HG02885 (cell line): ENCODE data around the gene IL12RB2.
"Not testable (repeated sequence)": the region's sequence is repeated elsewhere in the genome, so short reads cannot be mapped to it uniquely, and the experiment has no call there.

Experiments used
- ATAC-seq: cut with Tn5 transposase; IDR thresholded peaks from one replicate; pipeline ENCODE4 v1.9.1; 2021; ENCODE audit warnings: mild to moderate bottlenecking; ENCODE audit not compliant: unreplicated experiment, poor library complexity

IL12RB2 gene

DNA sequence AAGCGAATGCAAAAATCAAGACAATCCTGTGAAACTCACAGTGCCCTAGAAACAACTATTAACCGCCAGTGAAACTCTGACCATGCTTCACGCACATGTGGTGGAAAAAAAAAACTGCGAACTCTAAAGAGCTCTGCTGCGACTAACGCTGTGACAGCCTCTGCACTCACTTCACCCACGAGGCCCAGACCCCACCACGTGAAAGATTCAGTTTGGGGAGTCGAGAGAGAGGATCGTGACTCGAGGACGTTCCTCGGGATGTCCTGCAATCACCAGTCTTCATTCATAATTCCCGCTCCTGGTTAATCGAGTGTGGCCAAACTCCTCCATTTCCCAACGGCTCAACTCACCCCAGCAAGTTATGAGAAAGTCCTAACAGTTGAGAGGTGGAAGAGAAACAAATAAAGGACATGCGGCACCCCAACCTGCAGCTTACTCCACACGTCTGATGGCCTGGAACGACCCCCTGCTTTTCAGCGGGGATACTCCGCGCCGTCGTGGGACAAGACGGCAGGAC, 121.4 kb downstream of the IL12RB2 start:
- ATAC-seq, result no peak

- peak; percentile 4 for ATAC-seq
Measured at GRCh38 chr1:67429528-67430357, 122.1 kb downstream of the IL12RB2 start.

GRCh38 chr1:67430358-67431155, 122.9 kb downstream of the IL12RB2 start, which contains the start of gene SERBP1:
Gene SERBP1 (minus strand): TSS chr1:67430402. CDS start chr1:67430300, 102 bp downstream.
- peak; percentile 85 for ATAC-seq

DNA sequence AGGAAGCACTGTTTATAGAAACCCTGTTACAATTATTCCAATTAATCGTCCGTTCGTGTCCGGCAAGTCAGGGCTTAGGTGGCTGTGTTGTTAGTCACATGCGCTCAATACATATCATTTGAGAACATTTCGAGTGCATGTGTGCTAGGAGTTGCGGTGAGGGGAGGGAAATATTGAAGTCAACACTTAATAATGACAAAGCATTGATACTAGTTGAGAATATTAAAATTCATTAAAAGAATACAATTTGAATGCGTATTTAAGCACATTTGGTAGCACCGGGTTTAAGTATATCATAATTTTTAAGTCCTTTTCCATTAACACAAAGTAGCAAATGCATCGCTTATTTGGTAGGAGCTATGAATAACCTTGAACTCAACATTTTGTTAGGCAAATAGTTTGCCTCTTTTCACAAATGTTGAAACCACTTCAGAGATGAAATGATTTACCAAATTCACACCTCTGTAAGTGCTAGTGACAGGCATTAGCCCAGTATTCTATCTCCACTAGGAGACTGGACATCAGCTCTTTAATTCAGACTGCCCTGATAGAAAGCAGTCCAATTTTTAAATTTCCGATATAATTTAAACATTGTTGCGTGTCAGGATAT, 123.6 kb downstream of the IL12RB2 start:
- ATAC-seq, result no peak

DNA sequence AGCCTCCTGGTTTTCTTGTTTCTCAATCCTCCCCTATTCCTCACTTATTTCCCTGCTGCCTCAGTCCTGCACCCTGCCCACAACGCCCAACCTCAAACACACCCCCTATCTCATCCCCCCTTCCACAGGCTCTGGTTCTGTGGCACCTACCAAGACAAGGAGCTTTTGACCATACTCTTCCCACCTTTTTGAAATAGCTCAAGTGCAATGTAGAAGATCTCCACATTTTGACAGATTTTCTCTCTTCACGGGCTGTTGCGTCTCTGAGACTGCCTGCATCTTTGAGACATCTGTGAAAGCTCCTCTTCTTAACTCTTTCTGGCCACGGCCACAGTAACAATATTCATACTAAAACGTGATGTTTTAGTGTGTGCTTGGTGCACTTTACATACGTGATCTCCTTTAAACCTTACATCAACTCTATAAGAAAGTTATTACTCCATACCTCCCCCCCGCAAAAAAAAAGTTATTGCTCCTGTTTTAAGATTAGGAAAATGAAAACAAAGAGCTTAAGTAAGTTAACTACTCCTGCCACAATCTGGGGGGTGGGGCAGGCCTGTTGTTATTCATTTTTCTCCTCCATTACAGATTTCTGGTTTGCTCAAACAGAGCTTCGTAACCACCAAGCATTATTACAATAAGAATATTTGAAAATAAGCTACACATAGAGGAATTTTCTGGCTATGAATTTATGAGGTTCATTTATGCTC, 124.4 kb downstream of the IL12RB2 start:
- ATAC-seq, result no peak

- ATAC-seq, result no peak
Measured at GRCh38 chr1:67432745-67433144, 125.1 kb downstream of the IL12RB2 start.

GRCh38 chr1:67433837-67434236, 126.2 kb downstream of the IL12RB2 start:
- no peak for ATAC-seq

GRCh38 chr1:67434491-67434890, 126.8 kb downstream of the IL12RB2 start:
- ATAC-seq, result no peak

GRCh38 chr1:67436511-67437055, 128.9 kb downstream of the IL12RB2 start:
- no peak for ATAC-seq

GRCh38 chr1:67437961-67438360, 130.3 kb downstream of the IL12RB2 start:
- ATAC-seq, result no peak

DNA sequence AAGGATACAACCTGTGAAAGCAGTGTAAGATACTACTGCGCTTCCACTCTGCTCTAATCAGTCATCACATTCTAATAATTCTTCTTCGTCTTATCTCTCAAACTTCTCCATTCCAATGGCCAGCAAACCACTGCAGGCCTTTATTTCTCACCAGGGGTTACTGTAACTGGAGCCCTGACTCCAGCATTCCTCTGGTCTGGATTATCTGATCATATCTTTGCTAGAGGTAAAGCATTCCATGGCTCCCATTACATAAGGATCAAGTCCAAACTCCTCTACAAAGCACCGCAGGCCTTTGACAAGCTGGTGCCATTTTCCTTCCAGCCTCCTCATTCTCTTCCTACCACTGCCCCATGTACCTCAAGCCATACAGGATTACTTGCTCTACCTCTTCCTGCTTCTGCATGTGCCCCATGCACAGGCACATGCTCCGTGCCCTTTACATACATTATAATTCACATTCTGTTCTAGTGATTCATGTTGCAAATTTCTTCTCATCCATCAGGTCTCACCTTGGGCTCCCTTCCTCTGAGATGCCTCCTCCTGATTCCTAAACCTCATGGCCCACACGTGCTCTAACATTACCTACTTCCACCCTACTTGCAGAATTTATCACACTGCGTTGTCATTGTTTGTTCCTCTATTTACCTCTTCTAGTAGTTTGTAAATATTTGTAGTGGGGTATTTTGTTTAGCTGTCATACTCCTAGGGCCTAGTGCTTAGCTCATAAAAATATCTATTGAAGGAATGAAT, 131.8 kb downstream of the IL12RB2 start:
- ATAC-seq, result no peak

DNA sequence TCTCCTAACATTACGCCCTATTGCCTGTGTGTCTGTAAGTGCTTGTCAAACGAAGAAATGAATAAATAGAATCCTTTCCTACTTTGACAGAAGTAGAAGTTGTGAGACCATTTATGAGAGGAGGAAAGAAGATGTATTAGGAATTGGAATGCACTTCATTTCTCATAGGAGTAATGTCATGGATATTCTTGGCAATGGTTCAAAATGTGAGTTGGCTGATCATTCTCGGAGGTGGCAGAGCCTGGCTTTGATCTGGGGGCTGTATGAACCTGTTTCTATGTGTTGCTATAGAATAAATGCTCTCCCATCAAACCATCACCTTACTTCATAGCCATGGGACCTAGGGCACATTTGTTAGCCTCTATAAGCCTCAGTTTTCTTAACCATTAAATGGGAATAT, 132.7 kb downstream of the IL12RB2 start:
- no peak for ATAC-seq

DNA sequence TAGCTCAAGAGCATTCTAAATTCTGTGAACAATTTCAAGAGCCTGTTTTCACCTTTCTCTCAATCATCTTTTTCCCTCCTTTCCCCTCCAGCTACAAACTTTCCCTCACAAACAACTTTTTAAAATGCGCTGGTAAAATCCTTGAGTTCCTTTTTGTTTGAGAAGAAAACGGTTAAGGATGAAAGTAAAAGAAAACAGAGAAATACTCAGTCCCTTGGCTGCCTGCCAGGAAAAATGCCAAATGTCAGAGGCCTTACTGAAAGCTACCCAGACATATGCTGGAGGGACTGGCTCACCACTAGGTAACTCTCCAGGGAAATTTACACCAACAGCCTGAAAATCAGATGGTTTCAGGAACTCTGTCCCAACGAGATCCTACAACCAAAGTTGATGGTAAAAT, 133.5 kb downstream of the IL12RB2 start:
- ATAC-seq, result no peak

DNA sequence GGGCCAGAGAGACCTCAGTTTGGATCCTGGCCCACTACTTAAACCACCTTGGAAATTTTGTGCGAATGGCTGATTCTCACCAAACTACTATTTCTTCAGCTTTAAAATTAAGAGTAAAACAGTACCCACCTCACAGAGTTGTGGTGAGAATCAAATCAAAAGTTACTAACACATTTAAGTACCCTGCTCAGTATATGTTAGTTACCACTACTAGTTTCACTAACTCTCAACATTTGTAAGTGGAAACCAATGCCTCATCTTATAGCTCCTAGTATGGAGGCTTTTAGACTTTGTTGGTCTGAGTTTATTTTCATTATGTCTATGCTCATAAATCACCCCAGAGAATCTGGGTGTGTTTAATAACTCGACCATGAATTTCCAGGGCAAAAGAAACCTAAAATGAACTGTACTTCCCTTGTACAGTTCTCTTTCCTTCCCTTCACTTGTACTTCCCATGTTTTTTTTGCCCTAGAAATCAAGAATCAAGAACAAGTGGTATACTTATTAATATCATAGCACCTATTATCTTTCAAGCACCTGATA, 134.1 kb downstream of the IL12RB2 start:
- peak; percentile 47 for ATAC-seq

GRCh38 chr1:67446014-67446413, 138.3 kb downstream of the IL12RB2 start:
- not testable (repeated sequence) for ATAC-seq
